OCI-LY1 (cell line): Measurements from ENCODE around the gene SLU7.

ENCODE experiments used
- EZH2 ChIP-seq: fragments of 200-600 bp; sonication (generic), shearing (Covaris generic); IDR thresholded peaks from 2 replicates; pipeline ENCODE4 v1.8.0; 2017; ENCODE audit warnings: borderline replicate concordance, mixed run types, mild to moderate bottlenecking, antibody characterized with exemption, low read length, moderate library complexity, mixed read lengths
- TF ChIP-seq, protein P1 (sequence below): fragments of 200-600 bp; sonication (generic), shearing (Covaris generic); IDR thresholded peaks from 2 replicates; pipeline ENCODE4 v1.5.1; 2017; ENCODE audit warnings: mild to moderate bottlenecking, antibody characterized with exemption, low read length, moderate library complexity, mixed read lengths

DNA sequence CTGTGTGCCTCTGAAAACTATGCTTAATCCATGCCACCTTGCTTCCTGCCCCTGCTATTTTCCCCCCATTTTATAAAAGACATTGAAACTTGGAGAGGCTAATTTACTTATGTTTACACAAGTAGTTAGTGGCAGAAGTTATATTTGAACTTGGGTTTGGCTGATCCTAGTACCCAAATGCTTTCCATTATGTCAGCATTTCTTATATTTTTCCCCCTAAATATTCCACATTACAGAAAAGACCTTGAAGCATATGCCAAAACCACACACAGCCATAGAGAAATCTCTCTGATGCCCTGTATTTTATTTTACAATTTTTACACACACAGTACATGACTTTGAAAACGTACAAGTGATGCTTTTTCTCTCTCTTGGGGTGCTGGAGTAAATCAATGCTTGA is 59.6 kb downstream of the SLU7 start:
- no peak for TF ChIP-seq EZH2
- TF ChIP-seq, protein P1, sequence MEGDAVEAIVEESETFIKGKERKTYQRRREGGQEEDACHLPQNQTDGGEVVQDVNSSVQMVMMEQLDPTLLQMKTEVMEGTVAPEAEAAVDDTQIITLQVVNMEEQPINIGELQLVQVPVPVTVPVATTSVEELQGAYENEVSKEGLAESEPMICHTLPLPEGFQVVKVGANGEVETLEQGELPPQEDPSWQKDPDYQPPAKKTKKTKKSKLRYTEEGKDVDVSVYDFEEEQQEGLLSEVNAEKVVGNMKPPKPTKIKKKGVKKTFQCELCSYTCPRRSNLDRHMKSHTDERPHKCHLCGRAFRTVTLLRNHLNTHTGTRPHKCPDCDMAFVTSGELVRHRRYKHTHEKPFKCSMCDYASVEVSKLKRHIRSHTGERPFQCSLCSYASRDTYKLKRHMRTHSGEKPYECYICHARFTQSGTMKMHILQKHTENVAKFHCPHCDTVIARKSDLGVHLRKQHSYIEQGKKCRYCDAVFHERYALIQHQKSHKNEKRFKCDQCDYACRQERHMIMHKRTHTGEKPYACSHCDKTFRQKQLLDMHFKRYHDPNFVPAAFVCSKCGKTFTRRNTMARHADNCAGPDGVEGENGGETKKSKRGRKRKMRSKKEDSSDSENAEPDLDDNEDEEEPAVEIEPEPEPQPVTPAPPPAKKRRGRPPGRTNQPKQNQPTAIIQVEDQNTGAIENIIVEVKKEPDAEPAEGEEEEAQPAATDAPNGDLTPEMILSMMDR: no peak
